Thyroid gland (tissue), 4 donors: Measurements from ENCODE around the gene AFAP1L1.

Experiments used
- CTCF ChIP-seq, 6 experiments: fragments of 200-600 bp in 3 of 6; fragments of 450-650 bp in 3 of 6; sonication (generic) in 3 of 6; IDR thresholded peaks; one replicate each; pipeline ENCODE4 v1.5.1; 2016 to 2019; ENCODE audit warnings: antibody characterized with exemption in 6 of 6, mild to moderate bottlenecking in 2 of 6, inconsistent platforms in 1 of 6, moderate library complexity in 1 of 6
- POLR2A ChIP-seq, 2 donors: fragments of 450-650 bp; IDR thresholded peaks; one replicate each; pipeline ENCODE4 v1.6.1; 2017; ENCODE audit warnings: antibody characterized with exemption in 2 of 2, mild to moderate bottlenecking in 2 of 2, moderate library complexity in 1 of 2

- TF ChIP-seq CTCF (IDR thresholded peaks at IDR 0.05) (no peak), POLR2A (IDR thresholded peaks at IDR 0.05) (no peak)
Measured at GRCh38 chr5:149356391-149356790, 84.7 kb downstream of the AFAP1L1 start.
